ENCODE measurements around the gene RTL10.

- no peak for TF ChIP-seq POLR2A (IDR thresholded peaks at IDR 0.05)
- TF ChIP-seq, protein P1, sequence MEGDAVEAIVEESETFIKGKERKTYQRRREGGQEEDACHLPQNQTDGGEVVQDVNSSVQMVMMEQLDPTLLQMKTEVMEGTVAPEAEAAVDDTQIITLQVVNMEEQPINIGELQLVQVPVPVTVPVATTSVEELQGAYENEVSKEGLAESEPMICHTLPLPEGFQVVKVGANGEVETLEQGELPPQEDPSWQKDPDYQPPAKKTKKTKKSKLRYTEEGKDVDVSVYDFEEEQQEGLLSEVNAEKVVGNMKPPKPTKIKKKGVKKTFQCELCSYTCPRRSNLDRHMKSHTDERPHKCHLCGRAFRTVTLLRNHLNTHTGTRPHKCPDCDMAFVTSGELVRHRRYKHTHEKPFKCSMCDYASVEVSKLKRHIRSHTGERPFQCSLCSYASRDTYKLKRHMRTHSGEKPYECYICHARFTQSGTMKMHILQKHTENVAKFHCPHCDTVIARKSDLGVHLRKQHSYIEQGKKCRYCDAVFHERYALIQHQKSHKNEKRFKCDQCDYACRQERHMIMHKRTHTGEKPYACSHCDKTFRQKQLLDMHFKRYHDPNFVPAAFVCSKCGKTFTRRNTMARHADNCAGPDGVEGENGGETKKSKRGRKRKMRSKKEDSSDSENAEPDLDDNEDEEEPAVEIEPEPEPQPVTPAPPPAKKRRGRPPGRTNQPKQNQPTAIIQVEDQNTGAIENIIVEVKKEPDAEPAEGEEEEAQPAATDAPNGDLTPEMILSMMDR (IDR thresholded peaks at IDR 0.05) = no peak
Observed at GRCh38 chr22:19823902-19824211, 30.8 kb downstream of the RTL10 start.
